GM12801 (cell line): ENCODE measurements around the gene DUOXA2.

Experiments used
- TF ChIP-seq, protein P1 (sequence below): IDR thresholded peaks from one replicate; pipeline ENCODE4 v1.5.1; 2011; ENCODE audit warnings: control low read depth; ENCODE audit not compliant: insufficient read length; ENCODE audit errors: extremely low read depth

Gene DUOXA2

DNA sequence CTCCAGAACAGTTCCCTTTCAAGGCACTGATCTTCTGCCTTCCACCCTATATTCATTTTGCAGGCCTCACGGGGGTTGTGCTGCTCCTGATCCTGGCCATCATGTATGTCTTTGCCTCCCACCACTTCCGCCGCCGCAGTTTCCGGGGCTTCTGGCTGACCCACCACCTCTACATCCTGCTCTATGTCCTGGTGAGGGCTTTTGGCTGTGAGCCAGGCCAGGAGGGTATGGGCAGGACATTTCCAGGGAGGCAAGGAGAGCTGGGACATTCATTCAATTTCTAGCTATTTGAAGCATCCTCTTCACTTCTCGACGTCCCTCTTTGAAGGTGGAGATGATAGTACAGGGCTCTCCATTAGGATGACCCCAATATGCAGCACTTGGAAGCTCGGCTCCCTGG lies 41.6 kb downstream of the DUOXA2 start:
- TF ChIP-seq, protein P1, sequence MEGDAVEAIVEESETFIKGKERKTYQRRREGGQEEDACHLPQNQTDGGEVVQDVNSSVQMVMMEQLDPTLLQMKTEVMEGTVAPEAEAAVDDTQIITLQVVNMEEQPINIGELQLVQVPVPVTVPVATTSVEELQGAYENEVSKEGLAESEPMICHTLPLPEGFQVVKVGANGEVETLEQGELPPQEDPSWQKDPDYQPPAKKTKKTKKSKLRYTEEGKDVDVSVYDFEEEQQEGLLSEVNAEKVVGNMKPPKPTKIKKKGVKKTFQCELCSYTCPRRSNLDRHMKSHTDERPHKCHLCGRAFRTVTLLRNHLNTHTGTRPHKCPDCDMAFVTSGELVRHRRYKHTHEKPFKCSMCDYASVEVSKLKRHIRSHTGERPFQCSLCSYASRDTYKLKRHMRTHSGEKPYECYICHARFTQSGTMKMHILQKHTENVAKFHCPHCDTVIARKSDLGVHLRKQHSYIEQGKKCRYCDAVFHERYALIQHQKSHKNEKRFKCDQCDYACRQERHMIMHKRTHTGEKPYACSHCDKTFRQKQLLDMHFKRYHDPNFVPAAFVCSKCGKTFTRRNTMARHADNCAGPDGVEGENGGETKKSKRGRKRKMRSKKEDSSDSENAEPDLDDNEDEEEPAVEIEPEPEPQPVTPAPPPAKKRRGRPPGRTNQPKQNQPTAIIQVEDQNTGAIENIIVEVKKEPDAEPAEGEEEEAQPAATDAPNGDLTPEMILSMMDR = no peak

DNA sequence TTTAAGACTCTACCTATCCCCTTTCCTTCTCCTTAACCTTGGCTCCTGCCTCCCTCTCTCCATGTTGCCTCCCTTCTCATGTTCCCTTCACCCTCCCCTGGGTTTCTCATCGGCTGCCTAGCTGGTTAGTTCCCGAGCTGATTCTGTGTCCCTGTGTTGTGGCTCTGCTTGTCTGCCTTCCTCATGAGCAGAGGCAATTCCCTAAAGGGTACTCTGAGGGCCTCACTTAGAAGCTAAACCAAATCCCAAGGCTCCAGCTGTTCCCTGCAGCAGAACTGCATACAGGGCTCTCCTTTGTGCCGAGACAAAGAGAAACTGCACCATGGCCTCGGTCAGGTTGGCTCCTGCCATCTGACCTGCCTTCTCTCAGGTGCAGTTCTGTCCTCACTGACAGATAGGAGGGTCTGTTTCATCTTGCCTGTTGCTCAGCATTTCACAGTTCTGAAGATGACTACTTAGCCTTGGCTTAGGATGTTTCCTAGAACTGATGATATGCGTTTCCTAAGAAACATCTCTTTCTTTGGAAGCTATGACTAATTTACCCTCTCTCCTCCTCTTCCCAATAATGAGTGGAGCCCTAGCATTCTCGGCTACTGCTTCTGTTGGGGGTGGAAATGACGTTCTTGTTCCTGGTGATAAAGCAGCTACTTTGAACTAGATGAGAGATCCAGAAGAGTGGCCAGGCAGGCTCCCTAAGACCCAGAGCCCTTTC lies 42.8 kb downstream of the DUOXA2 start:
- TF ChIP-seq, protein P1 = no peak

- TF ChIP-seq, protein P1 = no peak
These were observed 43.8 kb downstream of the DUOXA2 start for GRCh38 chr15:45157974-45158373.

GRCh38 chr15:45161666-45162065 lies 47.5 kb downstream of the DUOXA2 start:
- TF ChIP-seq, protein P1 = no peak

- TF ChIP-seq, protein P1 = no peak
These were observed 48.8 kb downstream of the DUOXA2 start for GRCh38 chr15:45162771-45163507.

DNA sequence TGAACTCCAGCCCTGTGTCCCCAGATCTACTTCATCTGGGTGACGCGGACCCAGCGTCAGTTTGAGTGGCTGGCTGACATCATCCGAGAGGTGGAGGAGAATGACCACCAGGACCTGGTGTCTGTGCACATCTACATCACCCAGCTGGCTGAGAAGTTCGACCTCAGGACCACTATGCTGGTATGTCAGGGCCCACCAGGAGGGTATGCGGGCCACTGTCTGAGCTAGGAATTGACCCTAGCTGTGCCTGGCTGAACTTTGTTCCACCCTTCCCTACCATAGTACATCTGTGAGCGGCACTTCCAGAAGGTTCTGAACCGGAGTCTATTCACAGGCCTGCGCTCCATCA lies 49.4 kb downstream of the DUOXA2 start:
- TF ChIP-seq, protein P1 = no peak

GRCh38 chr15:45164914-45165313 lies 50.8 kb downstream of the DUOXA2 start:
- TF ChIP-seq, protein P1 = no peak
